ENCODE results near the gene TEAD1. TPM values are rescaled to one million over a fixed set of nuclear protein-coding genes. Genes with fewer than 3 reads are reported as not detected.

TEAD1 gene
- polyA plus RNA-seq, 1 donor (not counting 4 experiments of a cell fraction or from before 2014, with no cell fraction given): 32.7 TPM

GRCh38 chr11:12807621-12808020 lies 133.4 kb downstream of the TEAD1 start:
- no peak overlapping the region for H3K9ac ChIP-seq (ENCODE audit: control insufficient read depth, extremely low read depth, insufficient read depth, low read length)
- FAIRE-seq: no peak
- no peak for DNase-seq (ENCODE audit: low read depth, low spot score)
- no peaks in the 10 kb centered on the region for H3K27me3 ChIP-seq (ENCODE audit: control insufficient read depth, extremely low read depth, insufficient read depth, low read length)
- peaks cover 20% of the 10 kb centered on the region for H4K20me1 ChIP-seq (ENCODE audit: control insufficient read depth, extremely low read depth, insufficient read depth, low read length)
- H3K27ac ChIP-seq (ENCODE audit: control insufficient read depth, insufficient read depth, low read length): no peak overlapping the region
- no peak overlapping the region for H2AFZ ChIP-seq (ENCODE audit: control insufficient read depth, low read length)
- no peak for TF ChIP-seq EZH2 (IDR thresholded peaks at IDR 0.05; ENCODE audit: low read length)
- no peak for TF ChIP-seq CTCF (optimal IDR thresholded peaks at IDR 0.05 in 1 of 3, IDR thresholded peaks at IDR 0.05 in 1 of 3, conservative IDR thresholded peaks at IDR 0.05 in 1 of 3; ENCODE audit: extremely low read depth in 1 of 3, insufficient read depth in 2 of 3, low read length in 3 of 3)
- peaks cover 59% of the 10 kb centered on the region for H3K4me1 ChIP-seq (ENCODE audit: control insufficient read depth, extremely low read depth, insufficient read depth, low read length)
- peaks cover 26% of the 10 kb centered on the region for H3K9me1 ChIP-seq (ENCODE audit: control insufficient read depth, extremely low read depth, insufficient read depth, low read length)
- no peak overlapping the region for H3K4me2 ChIP-seq (ENCODE audit: control insufficient read depth, extremely low read depth, insufficient read depth, low read depth, low read length)
- peaks cover 87% of the 10 kb centered on the region for H3K79me2 ChIP-seq (ENCODE audit: control insufficient read depth, insufficient read depth, low read length)
- no peak overlapping the region for H3K4me3 ChIP-seq (ENCODE audit: control insufficient read depth in 2 of 3, extremely low read depth in 1 of 3, insufficient read depth in 2 of 3, low read depth in 1 of 3, low read length in 3 of 3)
- peaks cover 0 to 17% of the 10 kb centered on the region in 2 experiments for H3K36me3 ChIP-seq (ENCODE audit: control insufficient read depth in 2 of 2, extremely low read depth in 1 of 2, insufficient read depth in 2 of 2, low read length in 2 of 2)
- no peaks in the 10 kb centered on the region for H3K9me3 ChIP-seq (ENCODE audit: control insufficient read depth, low read depth, low read length)
- dilution Hi-C loops (cut with MboI; ENCODE audit: extremely low pct_ligation_motif_present, low sequenced_read_pairs): no loop called here

GRCh38 chr11:12808519-12808918 lies 134.3 kb downstream of the TEAD1 start:
- peaks cover 0 to 17% of the 10 kb centered on the region in 2 experiments for H3K36me3 ChIP-seq (ENCODE audit: control insufficient read depth in 2 of 2, extremely low read depth in 1 of 2, insufficient read depth in 2 of 2, low read length in 2 of 2)
- H3K4me1 ChIP-seq (ENCODE audit: control insufficient read depth, extremely low read depth, insufficient read depth, low read length): peaks cover 61% of the 10 kb centered on the region
- peaks cover 93% of the 10 kb centered on the region for H3K79me2 ChIP-seq (ENCODE audit: control insufficient read depth, insufficient read depth, low read length)
- TF ChIP-seq CTCF (optimal IDR thresholded peaks at IDR 0.05 in 1 of 3, IDR thresholded peaks at IDR 0.05 in 1 of 3, conservative IDR thresholded peaks at IDR 0.05 in 1 of 3; ENCODE audit: extremely low read depth in 1 of 3, insufficient read depth in 2 of 3, low read length in 3 of 3) (peak in 1 of 3 experiments; percentile 10), EZH2 (IDR thresholded peaks at IDR 0.05; ENCODE audit: low read length) (no peak)
- peaks cover 25% of the 10 kb centered on the region for H3K9me1 ChIP-seq (ENCODE audit: control insufficient read depth, extremely low read depth, insufficient read depth, low read length)
- no peak overlapping the region for H2AFZ ChIP-seq (ENCODE audit: control insufficient read depth, low read length)
- no peaks in the 10 kb centered on the region for H3K9me3 ChIP-seq (ENCODE audit: control insufficient read depth, low read depth, low read length)
- FAIRE-seq (peak; percentile 41), DNase-seq (ENCODE audit: low read depth, low spot score) (no peak)
- H3K9ac ChIP-seq (ENCODE audit: control insufficient read depth, extremely low read depth, insufficient read depth, low read length): peak overlapping the region; percentile 11
- no peaks in the 10 kb centered on the region for H3K27me3 ChIP-seq (ENCODE audit: control insufficient read depth, extremely low read depth, insufficient read depth, low read length)
- no peak overlapping the region for H3K4me3 ChIP-seq (ENCODE audit: control insufficient read depth in 2 of 3, extremely low read depth in 1 of 3, insufficient read depth in 2 of 3, low read depth in 1 of 3, low read length in 3 of 3)
- peak overlapping the region; percentile 42 for H3K4me2 ChIP-seq (ENCODE audit: control insufficient read depth, extremely low read depth, insufficient read depth, low read depth, low read length)
- dilution Hi-C loops (cut with MboI; ENCODE audit: extremely low pct_ligation_motif_present, low sequenced_read_pairs): no loop called here
- peaks cover 23% of the 10 kb centered on the region for H4K20me1 ChIP-seq (ENCODE audit: control insufficient read depth, extremely low read depth, insufficient read depth, low read length)
- peak overlapping the region; percentile 52 for H3K27ac ChIP-seq (ENCODE audit: control insufficient read depth, insufficient read depth, low read length)
